ENCODE results near the gene IL11. TPM values are rescaled to one million over a fixed set of nuclear protein-coding genes. Genes with fewer than 3 reads are reported as not detected.
A peak's percentile ranks its signal among the peaks of the same experiment; 100 is the strongest.

The IL11 gene
- polyA plus RNA-seq, 3 donors = not detected

GRCh38 chr19:55406091-55406825, 36.0 kb upstream of the IL11 start:
- H3K27me3 ChIP-seq (ENCODE audit: control insufficient read depth in 2 of 2, insufficient read depth in 2 of 2, low read length in 2 of 2) = no peaks in the 10 kb centered on the region
- peak overlapping the region; percentile 55 to 86 (median 81) for H3K4me3 ChIP-seq (replicated peaks in 1 of 3; ENCODE audit: low read depth in 2 of 3, low read length in 3 of 3)
- peak overlapping the region; percentile 95 to 96 for H3K27ac ChIP-seq (ENCODE audit: low read depth in 1 of 2, low read length in 2 of 2)
- intact Hi-C loops (cut with micrococcal nuclease) = loop anchor here (2.0 to 10.0 kb wide), 2 partner anchors 19 to 199 kb away; partner anchors contain the start of genes ZNF524 (in 1 of the 2) and ZNF865 (in 1 of the 2)
- WGBS (ENCODE audit: insufficient coverage) = 88% methylated on average over 7 of the region's 14 CpGs
- H3K9ac ChIP-seq (ENCODE audit: insufficient read depth, low read length, poor library complexity, severe bottlenecking) = peak overlapping the region; percentile 90
- no peak overlapping the region for H2AFZ ChIP-seq (ENCODE audit: insufficient read depth, low read depth, low read length, poor library complexity, severe bottlenecking)
- Mint-ChIP-seq H3K27ac (peak overlapping the region; percentile 57 to 96 (median 86)), H3K9me3 (peaks cover 0 to 12% (median 2%) of the 10 kb centered on the region in 7 donors), H3K36me3 (peaks cover 36 to 49% of the 10 kb centered on the region in 2 donors), H3K27me3 (ENCODE audit: low read depth in 3 of 3) (peaks cover 2 to 5% (median 4%) of the 10 kb centered on the region in 3 donors), H3K4me3 (peak overlapping the region; percentile 84 to 88), H3K4me1 (peaks cover 33% of the 10 kb centered on the region)
- TF ChIP-seq CTCF (IDR thresholded peaks at IDR 0.05) = no peak
- H3K9me3 ChIP-seq (replicated peaks in 1 of 2; ENCODE audit: control insufficient read depth in 1 of 2, insufficient read depth in 1 of 2, low read length in 2 of 2) = no peaks in the 10 kb centered on the region
- peaks cover 23 to 33% of the 10 kb centered on the region in 2 donors for H3K36me3 ChIP-seq (replicated peaks in 1 of 2; ENCODE audit: control insufficient read depth in 1 of 2, insufficient read depth in 2 of 2, low read length in 2 of 2)
- H3K4me2 ChIP-seq (replicated peaks; ENCODE audit: extremely low read depth, low read length, poor library complexity, severe bottlenecking) = peak overlapping the region; percentile 81
- H3K79me2 ChIP-seq (ENCODE audit: insufficient read depth, low read length) = peaks cover 59% of the 10 kb centered on the region
- peaks cover 29% of the 10 kb centered on the region for H4K20me1 ChIP-seq (ENCODE audit: insufficient read depth, low read length)
- peak in 1 of 3 donors; percentile 33 for DNase-seq
- peaks cover 22 to 36% of the 10 kb centered on the region in 2 donors for H3K4me1 ChIP-seq (ENCODE audit: control insufficient read depth in 1 of 2, insufficient read depth in 2 of 2, low read length in 2 of 2)

- Mint-ChIP-seq H3K36me3 (peaks cover 42 to 55% of the 10 kb centered on the region in 2 donors), H3K27me3 (ENCODE audit: low read depth in 3 of 3) (peaks cover 1 to 5% (median 4%) of the 10 kb centered on the region in 3 donors), H3K27ac (peak overlapping the region in 6 of 7 donors; percentile 2 to 96 (median 80)), H3K4me1 (peaks cover 35% of the 10 kb centered on the region), H3K9me3 (peaks cover 0 to 12% (median 2%) of the 10 kb centered on the region in 7 donors), H3K4me3 (peak overlapping the region; percentile 6 to 41)
- DNase-seq = no peak
- 88% methylated on average over 5 of the region's 5 CpGs for WGBS (ENCODE audit: insufficient coverage)
- peaks cover 22 to 41% of the 10 kb centered on the region in 2 donors for H3K4me1 ChIP-seq (ENCODE audit: control insufficient read depth in 1 of 2, insufficient read depth in 2 of 2, low read length in 2 of 2)
- peak overlapping the region in 1 of 3 experiments; percentile 86 for H3K4me3 ChIP-seq (replicated peaks in 1 of 3; ENCODE audit: low read depth in 2 of 3, low read length in 3 of 3)
- intact Hi-C loops (cut with micrococcal nuclease) = loop anchor here (2.0 to 10.0 kb wide), 2 partner anchors 19 to 199 kb away; partner anchors contain the start of genes ZNF524 (in 1 of the 2) and ZNF865 (in 1 of the 2)
- no peaks in the 10 kb centered on the region for H3K27me3 ChIP-seq (ENCODE audit: control insufficient read depth in 2 of 2, insufficient read depth in 2 of 2, low read length in 2 of 2)
- H3K79me2 ChIP-seq (ENCODE audit: insufficient read depth, low read length) = peaks cover 63% of the 10 kb centered on the region
- no peaks in the 10 kb centered on the region for H3K9me3 ChIP-seq (replicated peaks in 1 of 2; ENCODE audit: control insufficient read depth in 1 of 2, insufficient read depth in 1 of 2, low read length in 2 of 2)
- H3K36me3 ChIP-seq (replicated peaks in 1 of 2; ENCODE audit: control insufficient read depth in 1 of 2, insufficient read depth in 2 of 2, low read length in 2 of 2) = peaks cover 28 to 39% of the 10 kb centered on the region in 2 donors
- H2AFZ ChIP-seq (ENCODE audit: insufficient read depth, low read depth, low read length, poor library complexity, severe bottlenecking) = no peak overlapping the region
- H3K27ac ChIP-seq (ENCODE audit: low read depth in 1 of 2, low read length in 2 of 2) = peak overlapping the region in 1 of 2 donors; percentile 96
- H4K20me1 ChIP-seq (ENCODE audit: insufficient read depth, low read length) = peaks cover 29% of the 10 kb centered on the region
- no peak overlapping the region for H3K9ac ChIP-seq (ENCODE audit: insufficient read depth, low read length, poor library complexity, severe bottlenecking)
- no peak for TF ChIP-seq CTCF (IDR thresholded peaks at IDR 0.05)
- peak overlapping the region; percentile 81 for H3K4me2 ChIP-seq (replicated peaks; ENCODE audit: extremely low read depth, low read length, poor library complexity, severe bottlenecking)
Measured at GRCh38 chr19:55405638-55406037, 35.4 kb upstream of the IL11 start.
